WTC11 (cell line): Measurements from ENCODE around the gene MED13. TPM values are rescaled to one million over a fixed set of nuclear protein-coding genes. Genes with fewer than 3 reads are reported as not detected.
"Not testable (repeated sequence)": the region's sequence is repeated elsewhere in the genome, so short reads cannot be mapped to it uniquely, and the experiment has no call there.

Experiments used
- ATAC-seq: fragments of 200-7000 bp; cut with Tn5 transposase; 2 replicates; pipeline ENCODE4 v1.10.0; 2021; ENCODE audit warnings: mild to moderate bottlenecking, moderate library complexity
- CTCF ChIA-PET: fragments of 300-600 bp; sonication (Branson Sonifier 250); formaldehyde crosslinking; loops from one replicate; lab custom pipeline; 2021; ENCODE audit warnings: antibody characterized with exemption; lab: Charles Lee
- POLR2A ChIA-PET: fragments of 350-600 bp; sonication (Branson Sonifier 250); formaldehyde crosslinking; loops from one replicate; lab custom pipeline; 2021; ENCODE audit warnings: antibody characterized with exemption; lab: Charles Lee
- DNase-seq: peaks from one replicate; pipeline ENCODE4 v3.0.0; 2021; ENCODE audit warnings: low spot score
- H3K27ac Mint-ChIP-seq: 2 replicates; pipeline ENCODE4 v1.8.0; 2021; ENCODE audit warnings: mixed read lengths
- H3K27me3 Mint-ChIP-seq: 2 replicates; pipeline ENCODE4 v1.8.0; 2021; ENCODE audit warnings: low read depth, mild to moderate bottlenecking, moderate library complexity, mixed read lengths
- H3K36me3 Mint-ChIP-seq: 2 replicates; pipeline ENCODE4 v1.8.0; 2021; ENCODE audit warnings: mixed read lengths
- H3K4me1 Mint-ChIP-seq: 2 replicates; pipeline ENCODE4 v1.8.0; 2022; ENCODE audit warnings: mixed read lengths
- H3K4me3 Mint-ChIP-seq: 2 replicates; pipeline ENCODE4 v1.8.0; 2021; ENCODE audit warnings: mild to moderate bottlenecking, moderate library complexity, mixed read lengths
- H3K9me3 Mint-ChIP-seq: 2 replicates; pipeline ENCODE4 v1.8.0; 2021; ENCODE audit warnings: mixed read lengths
- FOXP1 ChIP-seq: sonication (generic); formaldehyde crosslinking; IDR thresholded peaks from 2 replicates; pipeline ENCODE4 v1.8.0; 2022; ENCODE audit warnings: missing genetic modification reagents, mild to moderate bottlenecking, moderate library complexity, borderline replicate concordance
- GTF2I ChIP-seq: fragments of 250-450 bp; sonication (Bioruptor Pico); conservative IDR thresholded peaks from 2 replicates; pipeline ENCODE4 v1.4.0; 2021; ENCODE audit warnings: mild to moderate bottlenecking
- PRRX2 ChIP-seq: fragments of 250-450 bp; sonication (Bioruptor Pico); IDR thresholded peaks from 2 replicates; pipeline ENCODE4 v1.8.0; 2021; ENCODE audit warnings: mild to moderate bottlenecking
- SMAD3 ChIP-seq: sonication (generic); formaldehyde crosslinking; IDR thresholded peaks from 2 replicates; pipeline ENCODE4 v1.8.0; 2022; ENCODE audit warnings: missing genetic modification reagents, mild to moderate bottlenecking, borderline replicate concordance
- TEAD1 ChIP-seq: sonication (generic); formaldehyde crosslinking; IDR thresholded peaks from 2 replicates; pipeline ENCODE4 v1.8.0; 2022; ENCODE audit warnings: mild to moderate bottlenecking, missing genetic modification reagents
- ZNF121 ChIP-seq: sonication (generic); formaldehyde crosslinking; IDR thresholded peaks from 2 replicates; pipeline ENCODE4 v1.8.0; 2023; ENCODE audit warnings: missing genetic modification reagents
- ZNF416 ChIP-seq: fragments of 250-450 bp; sonication (Bioruptor Pico); IDR thresholded peaks from 2 replicates; pipeline ENCODE4 v1.9.0; 2021; ENCODE audit warnings: mild to moderate bottlenecking, inconsistent platforms
- total RNA-seq: library from RNA; stranded (reverse); gene quantifications from 3 replicates; pipeline ENCODE4 v1.2.3, GENCODE V29; 2021
- TF ChIP-seq, protein P1 (sequence below): sonication (generic); formaldehyde crosslinking; IDR thresholded peaks from 2 replicates; pipeline ENCODE4 v1.8.1; 2023; ENCODE audit warnings: mild to moderate bottlenecking, missing genetic modification reagents
- TF ChIP-seq, protein P2 (sequence below): sonication (generic); formaldehyde crosslinking; IDR thresholded peaks from 2 replicates; pipeline ENCODE4 v1.8.0; 2023; ENCODE audit warnings: missing genetic modification reagents
- TF ChIP-seq, protein P3 (sequence below): sonication (generic); formaldehyde crosslinking; IDR thresholded peaks from 2 replicates; pipeline ENCODE4 v1.8.0; 2022; ENCODE audit warnings: missing genetic modification reagents
- TF ChIP-seq, protein P4 (sequence below): sonication (generic); formaldehyde crosslinking; IDR thresholded peaks from 2 replicates; pipeline ENCODE4 v1.8.0; 2023; ENCODE audit warnings: missing genetic modification reagents, mild to moderate bottlenecking, borderline replicate concordance

MED13 gene
- total RNA-seq, 1 experiment from 2014 or later, result 39.7 TPM

DNA sequence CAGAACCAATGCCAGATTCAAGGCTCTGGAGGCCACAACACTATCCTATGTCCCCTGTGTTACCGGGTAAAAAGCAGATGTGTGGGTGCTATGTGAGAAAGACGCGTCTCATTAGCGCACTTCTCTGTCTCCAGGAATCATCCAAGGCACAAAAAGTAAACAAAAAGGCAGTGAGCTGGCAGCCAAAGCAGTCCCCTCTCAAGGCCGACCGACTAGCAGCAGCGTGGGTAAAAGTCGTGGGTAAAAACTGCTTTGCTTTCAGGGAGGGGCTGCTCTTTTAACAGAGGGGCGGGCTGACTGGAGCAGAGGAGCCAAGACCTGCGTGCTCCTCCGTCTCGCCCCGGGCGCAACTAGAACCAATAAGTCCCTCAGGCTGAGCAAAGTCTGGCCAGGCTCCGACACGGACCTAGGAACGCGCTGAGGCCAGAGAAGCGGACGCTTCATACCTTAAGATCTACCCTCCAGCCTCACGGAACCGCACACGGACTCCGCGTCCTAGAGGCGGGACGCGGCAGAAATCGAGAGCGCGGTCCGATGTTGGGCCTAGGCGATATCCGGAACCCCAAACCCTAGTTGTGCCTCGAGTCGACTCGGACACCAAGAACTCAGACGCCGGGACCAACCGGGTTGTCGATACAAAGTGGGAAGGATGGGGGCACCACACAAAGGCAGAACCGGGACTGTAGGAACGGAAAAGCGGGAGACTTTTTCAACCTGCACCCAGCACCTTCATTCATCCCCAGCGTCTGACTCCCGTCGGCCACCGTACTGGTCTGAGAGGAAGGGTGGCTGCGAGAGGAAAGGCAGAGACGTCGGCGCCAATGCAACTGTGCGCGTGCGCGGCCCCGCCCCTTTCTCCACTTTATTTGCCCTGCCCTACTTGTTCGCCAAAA is 137.6 kb downstream of the MED13 start, which contains the start of gene INTS2 (continued):
- TF ChIP-seq, protein P1, sequence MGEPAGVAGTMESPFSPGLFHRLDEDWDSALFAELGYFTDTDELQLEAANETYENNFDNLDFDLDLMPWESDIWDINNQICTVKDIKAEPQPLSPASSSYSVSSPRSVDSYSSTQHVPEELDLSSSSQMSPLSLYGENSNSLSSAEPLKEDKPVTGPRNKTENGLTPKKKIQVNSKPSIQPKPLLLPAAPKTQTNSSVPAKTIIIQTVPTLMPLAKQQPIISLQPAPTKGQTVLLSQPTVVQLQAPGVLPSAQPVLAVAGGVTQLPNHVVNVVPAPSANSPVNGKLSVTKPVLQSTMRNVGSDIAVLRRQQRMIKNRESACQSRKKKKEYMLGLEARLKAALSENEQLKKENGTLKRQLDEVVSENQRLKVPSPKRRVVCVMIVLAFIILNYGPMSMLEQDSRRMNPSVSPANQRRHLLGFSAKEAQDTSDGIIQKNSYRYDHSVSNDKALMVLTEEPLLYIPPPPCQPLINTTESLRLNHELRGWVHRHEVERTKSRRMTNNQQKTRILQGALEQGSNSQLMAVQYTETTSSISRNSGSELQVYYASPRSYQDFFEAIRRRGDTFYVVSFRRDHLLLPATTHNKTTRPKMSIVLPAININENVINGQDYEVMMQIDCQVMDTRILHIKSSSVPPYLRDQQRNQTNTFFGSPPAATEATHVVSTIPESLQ (CRISPR knock-in tag), result no peak
- TF ChIP-seq, protein P2, sequence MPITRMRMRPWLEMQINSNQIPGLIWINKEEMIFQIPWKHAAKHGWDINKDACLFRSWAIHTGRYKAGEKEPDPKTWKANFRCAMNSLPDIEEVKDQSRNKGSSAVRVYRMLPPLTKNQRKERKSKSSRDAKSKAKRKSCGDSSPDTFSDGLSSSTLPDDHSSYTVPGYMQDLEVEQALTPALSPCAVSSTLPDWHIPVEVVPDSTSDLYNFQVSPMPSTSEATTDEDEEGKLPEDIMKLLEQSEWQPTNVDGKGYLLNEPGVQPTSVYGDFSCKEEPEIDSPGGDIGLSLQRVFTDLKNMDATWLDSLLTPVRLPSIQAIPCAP (CRISPR knock-in tag), result no peak
- TF ChIP-seq ZNF121, result no peak
- TF ChIP-seq GTF2I (CRISPR knock-in tag), result no peak
- TF ChIP-seq, protein P3, sequence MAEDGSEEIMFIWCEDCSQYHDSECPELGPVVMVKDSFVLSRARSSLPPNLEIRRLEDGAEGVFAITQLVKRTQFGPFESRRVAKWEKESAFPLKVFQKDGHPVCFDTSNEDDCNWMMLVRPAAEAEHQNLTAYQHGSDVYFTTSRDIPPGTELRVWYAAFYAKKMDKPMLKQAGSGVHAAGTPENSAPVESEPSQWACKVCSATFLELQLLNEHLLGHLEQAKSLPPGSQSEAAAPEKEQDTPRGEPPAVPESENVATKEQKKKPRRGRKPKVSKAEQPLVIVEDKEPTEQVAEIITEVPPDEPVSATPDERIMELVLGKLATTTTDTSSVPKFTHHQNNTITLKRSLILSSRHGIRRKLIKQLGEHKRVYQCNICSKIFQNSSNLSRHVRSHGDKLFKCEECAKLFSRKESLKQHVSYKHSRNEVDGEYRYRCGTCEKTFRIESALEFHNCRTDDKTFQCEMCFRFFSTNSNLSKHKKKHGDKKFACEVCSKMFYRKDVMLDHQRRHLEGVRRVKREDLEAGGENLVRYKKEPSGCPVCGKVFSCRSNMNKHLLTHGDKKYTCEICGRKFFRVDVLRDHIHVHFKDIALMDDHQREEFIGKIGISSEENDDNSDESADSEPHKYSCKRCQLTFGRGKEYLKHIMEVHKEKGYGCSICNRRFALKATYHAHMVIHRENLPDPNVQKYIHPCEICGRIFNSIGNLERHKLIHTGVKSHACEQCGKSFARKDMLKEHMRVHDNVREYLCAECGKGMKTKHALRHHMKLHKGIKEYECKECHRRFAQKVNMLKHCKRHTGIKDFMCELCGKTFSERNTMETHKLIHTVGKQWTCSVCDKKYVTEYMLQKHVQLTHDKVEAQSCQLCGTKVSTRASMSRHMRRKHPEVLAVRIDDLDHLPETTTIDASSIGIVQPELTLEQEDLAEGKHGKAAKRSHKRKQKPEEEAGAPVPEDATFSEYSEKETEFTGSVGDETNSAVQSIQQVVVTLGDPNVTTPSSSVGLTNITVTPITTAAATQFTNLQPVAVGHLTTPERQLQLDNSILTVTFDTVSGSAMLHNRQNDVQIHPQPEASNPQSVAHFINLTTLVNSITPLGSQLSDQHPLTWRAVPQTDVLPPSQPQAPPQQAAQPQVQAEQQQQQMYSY (CRISPR knock-in tag), result no peak
- TF ChIP-seq PRRX2 (CRISPR knock-in tag), result no peak
- TF ChIP-seq TEAD1 (CRISPR knock-in tag), result peak; percentile 69; the same call in 1 of the 2 replicates
- TF ChIP-seq, protein P4, sequence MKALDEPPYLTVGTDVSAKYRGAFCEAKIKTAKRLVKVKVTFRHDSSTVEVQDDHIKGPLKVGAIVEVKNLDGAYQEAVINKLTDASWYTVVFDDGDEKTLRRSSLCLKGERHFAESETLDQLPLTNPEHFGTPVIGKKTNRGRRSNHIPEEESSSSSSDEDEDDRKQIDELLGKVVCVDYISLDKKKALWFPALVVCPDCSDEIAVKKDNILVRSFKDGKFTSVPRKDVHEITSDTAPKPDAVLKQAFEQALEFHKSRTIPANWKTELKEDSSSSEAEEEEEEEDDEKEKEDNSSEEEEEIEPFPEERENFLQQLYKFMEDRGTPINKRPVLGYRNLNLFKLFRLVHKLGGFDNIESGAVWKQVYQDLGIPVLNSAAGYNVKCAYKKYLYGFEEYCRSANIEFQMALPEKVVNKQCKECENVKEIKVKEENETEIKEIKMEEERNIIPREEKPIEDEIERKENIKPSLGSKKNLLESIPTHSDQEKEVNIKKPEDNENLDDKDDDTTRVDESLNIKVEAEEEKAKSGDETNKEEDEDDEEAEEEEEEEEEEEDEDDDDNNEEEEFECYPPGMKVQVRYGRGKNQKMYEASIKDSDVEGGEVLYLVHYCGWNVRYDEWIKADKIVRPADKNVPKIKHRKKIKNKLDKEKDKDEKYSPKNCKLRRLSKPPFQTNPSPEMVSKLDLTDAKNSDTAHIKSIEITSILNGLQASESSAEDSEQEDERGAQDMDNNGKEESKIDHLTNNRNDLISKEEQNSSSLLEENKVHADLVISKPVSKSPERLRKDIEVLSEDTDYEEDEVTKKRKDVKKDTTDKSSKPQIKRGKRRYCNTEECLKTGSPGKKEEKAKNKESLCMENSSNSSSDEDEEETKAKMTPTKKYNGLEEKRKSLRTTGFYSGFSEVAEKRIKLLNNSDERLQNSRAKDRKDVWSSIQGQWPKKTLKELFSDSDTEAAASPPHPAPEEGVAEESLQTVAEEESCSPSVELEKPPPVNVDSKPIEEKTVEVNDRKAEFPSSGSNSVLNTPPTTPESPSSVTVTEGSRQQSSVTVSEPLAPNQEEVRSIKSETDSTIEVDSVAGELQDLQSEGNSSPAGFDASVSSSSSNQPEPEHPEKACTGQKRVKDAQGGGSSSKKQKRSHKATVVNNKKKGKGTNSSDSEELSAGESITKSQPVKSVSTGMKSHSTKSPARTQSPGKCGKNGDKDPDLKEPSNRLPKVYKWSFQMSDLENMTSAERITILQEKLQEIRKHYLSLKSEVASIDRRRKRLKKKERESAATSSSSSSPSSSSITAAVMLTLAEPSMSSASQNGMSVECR (CRISPR knock-in tag), result peak; percentile 58; the same call in 1 of the 2 replicates
- TF ChIP-seq ZNF416 (CRISPR knock-in tag), result no peak

DNA sequence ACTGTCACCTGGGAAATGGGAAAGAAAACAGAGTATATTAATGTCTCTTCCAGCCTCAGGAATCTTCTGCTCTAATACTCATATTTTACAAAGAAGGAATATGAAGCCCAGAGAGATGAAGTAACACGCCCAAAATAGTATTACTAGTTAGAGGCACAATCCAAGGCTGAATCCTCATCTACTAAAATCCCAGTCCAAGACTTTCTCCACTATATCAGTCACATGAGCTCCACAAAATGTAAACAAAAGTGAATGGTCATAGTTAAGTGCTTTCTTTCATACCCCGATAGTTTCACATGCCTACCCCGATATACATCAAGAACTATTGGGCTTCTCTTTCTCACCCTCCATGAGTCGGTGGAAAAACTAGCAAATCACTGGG is 138.3 kb downstream of the MED13 start:
- TF ChIP-seq SMAD3 (CRISPR knock-in tag), result no peak
- TF ChIP-seq, protein P4 (CRISPR knock-in tag), result no peak
- TF ChIP-seq FOXP1 (CRISPR knock-in tag), result no peak
- DNase-seq, result no peak
- H3K4me1 Mint-ChIP-seq, result peaks cover 11% of the 10 kb centered on the region
- CTCF ChIA-PET, result interaction anchor here (0.6 kb wide), 1 partner anchor 311 kb away, joined by 3 read pairs; no protein-coding TSS in a partner anchor
- H3K9me3 Mint-ChIP-seq, result no peaks in the 10 kb centered on the region
- no peaks in the 10 kb centered on the region; the same call in 1 of the 2 replicates for H3K27me3 Mint-ChIP-seq
- POLR2A ChIA-PET, result no interaction called here
- H3K4me3 Mint-ChIP-seq, result peak overlapping the region; percentile 86
- peaks cover 29% of the 10 kb centered on the region for H3K36me3 Mint-ChIP-seq
- H3K27ac Mint-ChIP-seq, result peak overlapping the region; percentile 46; the same call in 1 of the 2 replicates
- no peak for ATAC-seq

DNA sequence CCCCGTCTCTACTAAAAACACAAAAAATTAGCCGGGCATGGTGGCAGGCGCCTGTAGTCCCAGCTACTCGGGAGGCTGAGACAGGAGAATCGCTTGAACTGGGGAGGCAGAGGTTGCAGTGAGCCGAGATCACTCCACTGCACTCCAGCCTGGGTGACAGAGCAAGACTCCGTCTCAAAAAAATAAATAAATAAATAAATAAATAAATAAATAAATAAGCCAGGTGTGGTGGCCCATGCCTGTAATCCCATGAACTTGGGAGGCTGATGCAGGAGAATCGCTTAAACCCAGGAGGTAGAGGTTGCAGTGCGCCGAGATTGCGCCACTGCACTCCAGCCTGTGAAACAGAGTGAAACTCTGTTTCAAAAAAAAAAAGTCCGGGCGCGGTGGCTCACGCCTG is 149.9 kb downstream of the MED13 start:
- H3K9me3 Mint-ChIP-seq, H3K4me1 Mint-ChIP-seq, CTCF ChIA-PET, ATAC-seq, H3K4me3 Mint-ChIP-seq, H3K27me3 Mint-ChIP-seq, POLR2A ChIA-PET, DNase-seq, H3K27ac Mint-ChIP-seq: not testable (repeated sequence)
- H3K36me3 Mint-ChIP-seq, result peaks cover 51% of the 10 kb centered on the region
